ENCODE data around the gene ADAM22.
A peak's percentile ranks its signal among the peaks of the same experiment; 100 is the strongest.

Gene ADAM22

DNA sequence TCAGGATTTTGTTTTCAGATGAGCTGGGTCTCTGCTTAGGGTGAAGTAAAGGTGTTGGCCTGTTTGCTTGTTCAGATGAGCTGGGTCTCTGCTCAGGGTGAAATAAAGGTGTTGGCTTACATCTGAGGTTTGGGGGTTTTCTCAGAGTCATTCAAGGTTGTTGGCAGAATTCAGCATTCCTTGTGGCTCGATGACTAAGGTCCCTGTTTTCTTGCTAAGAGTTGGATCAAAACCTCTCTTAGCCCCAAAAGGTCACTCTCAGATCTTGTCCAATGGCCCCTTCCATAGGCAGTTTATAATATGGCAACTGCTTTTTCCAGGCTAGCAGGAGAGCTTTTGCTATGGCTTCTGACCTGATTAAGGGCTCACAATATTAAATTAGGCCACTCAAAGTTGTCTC lies 106.6 kb downstream of the ADAM22 start:
- no peak for DNase-seq (ENCODE audit: low spot score)

DNA sequence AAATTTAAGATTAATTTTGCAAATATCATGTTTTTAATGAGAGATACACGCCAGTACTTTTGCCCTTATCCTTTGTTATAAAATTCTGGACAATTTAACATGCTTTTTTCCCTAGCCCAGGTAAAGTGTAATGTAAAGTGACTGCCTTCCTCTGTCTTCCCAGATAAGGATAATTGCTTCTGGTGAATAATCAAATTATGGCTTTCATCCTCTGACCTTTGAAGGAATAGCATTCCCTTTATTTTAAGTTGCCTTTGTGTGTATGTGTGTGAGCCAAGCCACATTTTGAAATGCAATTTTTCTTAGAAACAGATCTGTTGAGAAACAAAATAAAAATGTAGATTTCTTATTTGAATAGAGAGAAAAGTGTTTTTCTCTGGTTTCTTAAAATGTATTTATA lies 107.5 kb downstream of the ADAM22 start:
- no peak for DNase-seq (ENCODE audit: low spot score)

DNA sequence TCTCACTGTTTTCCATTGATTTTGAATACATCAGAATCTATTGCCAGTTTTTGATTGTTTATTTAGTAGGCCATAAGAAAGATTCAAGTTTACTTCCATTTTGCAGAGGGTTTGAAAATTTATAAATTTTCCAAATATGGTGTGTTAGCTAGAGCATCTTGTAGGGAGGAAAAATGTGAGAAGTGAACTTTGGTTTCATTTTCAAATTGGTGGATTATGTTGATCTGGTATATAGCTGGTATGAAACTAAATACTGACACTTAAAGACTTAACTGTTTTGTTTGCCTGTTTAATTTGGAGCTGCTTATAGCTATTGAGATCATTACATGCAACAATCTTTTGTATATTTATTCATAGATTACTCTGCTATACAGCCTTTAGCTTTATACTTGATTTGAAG lies 108.1 kb downstream of the ADAM22 start:
- DNase-seq (ENCODE audit: low spot score) = no peak

DNA sequence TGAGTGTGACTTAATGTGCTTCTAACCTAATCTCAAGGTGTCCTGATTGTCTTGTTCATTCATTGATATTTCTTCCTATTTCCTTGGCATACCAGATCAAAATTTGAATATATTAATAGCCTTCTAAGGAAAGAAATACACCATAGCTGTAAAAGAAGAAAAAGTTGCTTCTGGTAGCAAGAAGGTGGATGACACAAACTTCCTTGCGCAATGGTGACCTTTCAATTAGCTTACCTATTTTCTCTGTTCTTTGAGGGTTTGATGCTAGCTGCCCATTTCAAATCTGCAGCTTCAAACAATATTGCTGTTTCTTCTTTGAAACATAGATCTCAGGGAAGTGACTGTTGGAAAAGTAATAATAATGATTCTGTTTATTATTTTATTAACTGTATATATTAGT lies 108.8 kb downstream of the ADAM22 start:
- DNase-seq (ENCODE audit: low spot score) = no peak

DNA sequence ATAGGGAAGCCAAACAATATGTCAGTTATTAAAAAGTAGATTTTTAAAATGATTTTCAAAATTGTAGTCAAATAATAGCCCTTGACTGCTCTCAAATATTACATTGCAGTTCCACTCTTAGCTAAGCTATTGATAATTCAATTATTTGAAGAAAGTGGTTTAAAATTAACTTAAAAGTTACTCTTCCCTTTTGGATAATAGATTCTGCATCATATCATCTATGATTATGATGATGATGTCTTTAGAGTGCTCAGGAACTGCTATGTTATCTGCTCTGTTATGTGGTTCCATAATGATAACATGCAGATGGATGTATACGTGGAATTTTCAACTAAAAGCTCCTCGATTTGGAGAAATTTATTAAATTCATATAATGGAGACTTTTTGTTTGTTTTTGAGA lies 110.0 kb downstream of the ADAM22 start:
- no peak for DNase-seq (ENCODE audit: low spot score)

DNA sequence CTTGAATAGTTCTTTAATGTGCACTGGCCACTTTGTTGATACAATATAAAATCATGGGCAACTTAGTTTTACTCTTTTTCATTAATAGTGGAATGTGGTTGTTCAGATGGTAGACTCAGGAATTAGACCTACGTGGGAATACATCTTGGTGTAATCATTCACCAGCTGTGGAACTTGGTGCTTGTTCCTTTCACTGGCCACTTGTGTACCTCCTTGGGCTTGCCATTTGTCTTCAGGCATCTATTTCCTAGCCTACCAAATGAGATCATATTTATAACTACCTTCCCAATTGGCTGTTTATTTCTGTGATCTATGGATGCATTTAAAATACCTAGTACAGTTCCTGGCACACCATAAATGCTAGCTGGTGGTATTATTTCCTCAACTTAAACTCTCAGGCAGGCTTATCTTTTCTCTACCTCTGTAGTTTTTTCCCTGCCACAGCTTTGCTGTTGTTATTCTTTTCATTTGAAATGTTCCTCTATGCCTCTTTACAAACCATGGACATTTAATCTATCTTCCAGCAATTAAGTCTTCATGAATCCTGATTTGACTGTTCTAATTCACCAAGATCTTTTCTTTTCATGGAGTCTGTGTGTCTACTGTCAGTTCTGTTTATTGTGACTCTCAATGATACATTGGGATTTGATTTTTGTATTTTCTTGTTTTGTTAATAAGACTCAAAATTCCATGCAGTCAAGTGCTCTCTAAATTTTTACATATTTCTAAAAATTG lies 113.0 kb downstream of the ADAM22 start:
- DNase-seq (ENCODE audit: low spot score) = no peak

DNA sequence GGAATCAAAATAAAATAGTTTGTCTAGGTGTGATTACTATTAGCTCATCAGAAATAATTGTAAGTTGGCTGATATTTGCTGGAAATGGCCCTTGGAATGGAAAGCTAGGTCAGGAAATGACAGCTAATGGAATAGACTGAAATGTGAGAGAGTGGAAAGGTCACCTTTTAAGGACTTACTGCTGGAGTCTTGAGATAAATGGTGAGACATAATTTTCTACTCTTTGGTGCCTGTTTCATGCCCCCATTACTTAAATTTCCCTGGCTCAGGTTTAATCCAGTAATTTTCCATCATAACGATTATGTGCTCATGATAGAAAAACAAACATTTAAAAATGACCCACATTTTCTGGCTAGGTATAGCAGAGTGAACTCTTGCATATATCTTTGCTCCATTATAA lies 123.6 kb downstream of the ADAM22 start:
- DNase-seq (ENCODE audit: low spot score) = no peak

DNA sequence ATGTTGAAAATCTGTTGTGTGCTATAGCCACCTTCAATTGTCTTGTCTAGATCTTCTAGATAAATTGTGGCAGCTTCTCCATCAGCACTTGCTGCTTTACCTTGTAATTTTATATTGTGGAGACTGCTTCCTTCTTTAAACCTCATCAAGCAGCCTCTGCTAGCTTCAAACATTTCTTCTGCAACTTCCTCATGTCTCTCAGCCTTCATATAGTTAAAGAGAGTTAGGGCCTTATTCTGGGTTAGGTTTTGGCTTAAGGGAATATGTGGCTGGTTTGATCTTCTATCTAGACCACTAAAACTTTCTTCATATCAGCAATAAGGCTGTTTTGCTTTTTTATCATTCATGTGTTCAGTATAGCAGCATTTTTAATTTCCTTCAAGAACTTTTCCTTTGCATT lies 128.2 kb downstream of the ADAM22 start:
- DNase-seq (ENCODE audit: low spot score) = no peak

DNA sequence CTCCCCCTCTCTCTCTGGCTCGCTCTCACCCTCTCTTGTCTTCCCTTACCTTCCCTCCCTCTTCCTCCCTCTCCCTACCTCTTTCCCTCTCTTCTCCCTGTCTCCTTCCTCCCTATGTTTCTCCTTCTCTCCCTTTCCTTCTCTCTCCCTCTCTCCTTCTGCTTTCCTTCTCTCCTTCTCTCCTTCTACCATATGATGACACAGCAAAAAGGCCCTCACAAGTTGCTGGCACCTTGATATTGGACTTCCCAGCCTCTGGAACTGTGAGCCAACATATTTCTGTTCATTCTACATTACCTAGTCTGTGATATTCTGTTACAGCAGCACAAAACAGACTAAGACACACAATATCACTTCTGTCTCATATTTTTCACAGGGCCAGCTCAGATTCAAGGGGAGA lies 135.0 kb downstream of the ADAM22 start:
- no peak for DNase-seq (ENCODE audit: low spot score)

DNA sequence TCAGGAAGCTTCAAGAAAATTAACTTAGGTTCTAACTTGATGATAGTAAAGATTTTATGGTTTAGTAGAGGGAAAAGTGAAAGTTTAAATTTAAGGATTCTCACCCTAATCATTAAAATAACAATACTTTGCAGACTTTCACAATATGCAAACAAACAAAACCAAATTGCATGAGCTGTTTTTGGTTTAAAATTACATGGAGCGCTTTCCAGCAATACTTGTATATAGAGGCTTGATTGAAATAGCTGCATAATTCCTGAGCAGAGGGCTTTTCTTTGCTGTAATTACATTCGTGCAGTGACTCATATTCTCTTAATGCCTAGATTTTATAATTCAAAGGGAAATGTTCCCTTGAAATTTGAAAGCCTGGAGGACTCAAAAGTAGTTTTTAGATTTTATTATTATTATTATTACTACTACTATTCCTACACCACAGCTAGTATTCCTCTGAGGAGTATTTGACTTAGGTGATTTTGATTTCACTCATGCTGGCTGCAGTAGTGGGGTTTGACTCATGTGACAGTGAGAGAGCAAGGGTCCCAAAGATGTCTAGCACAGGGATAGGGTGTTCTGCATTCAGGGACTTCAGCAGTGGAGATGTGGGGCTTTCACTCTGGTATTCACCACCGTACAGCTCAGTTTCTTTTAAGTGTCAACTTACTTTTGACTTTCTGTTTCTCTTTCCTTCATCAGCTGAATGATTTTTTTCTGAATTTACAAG lies 138.1 kb downstream of the ADAM22 start:
- DNase-seq (ENCODE audit: low spot score) = no peak

DNA sequence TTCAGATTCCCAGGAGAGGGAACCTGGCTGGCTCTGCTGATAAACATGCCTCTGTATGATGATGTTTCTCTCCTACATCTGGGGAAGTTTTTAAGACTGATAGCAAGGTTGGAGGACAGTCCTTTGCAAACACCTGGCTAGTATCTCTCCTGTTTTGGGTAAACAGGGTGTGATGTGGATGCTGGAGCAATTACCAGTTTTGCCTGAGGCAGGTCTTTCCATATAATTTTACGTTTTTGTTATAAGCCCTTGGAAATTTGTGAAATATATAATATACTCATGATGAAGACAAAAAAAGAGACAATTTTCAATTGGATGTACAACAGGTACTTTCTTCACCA lies 138.6 kb downstream of the ADAM22 start:
- no peak for DNase-seq (ENCODE audit: low spot score)

DNA sequence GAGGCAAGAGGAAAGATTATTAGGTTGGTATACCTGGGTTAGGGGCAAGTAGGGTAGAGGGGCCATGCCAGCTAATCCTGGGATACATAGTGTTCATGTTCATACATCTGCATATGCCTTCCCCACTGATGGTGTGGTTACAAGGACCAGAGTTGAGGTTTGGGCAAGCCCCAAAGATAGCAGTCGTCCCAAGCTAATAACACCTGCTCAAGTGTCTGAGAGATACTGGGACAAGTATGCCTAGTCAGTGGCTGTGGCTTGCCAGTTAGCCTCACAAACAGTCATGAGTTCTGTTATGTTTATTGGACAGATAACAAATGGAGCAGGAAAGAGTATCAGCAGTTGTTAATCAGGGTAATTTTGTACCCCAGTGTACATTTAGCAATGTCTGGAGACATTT lies 139.6 kb downstream of the ADAM22 start:
- no peak for DNase-seq (ENCODE audit: low spot score)

DNA sequence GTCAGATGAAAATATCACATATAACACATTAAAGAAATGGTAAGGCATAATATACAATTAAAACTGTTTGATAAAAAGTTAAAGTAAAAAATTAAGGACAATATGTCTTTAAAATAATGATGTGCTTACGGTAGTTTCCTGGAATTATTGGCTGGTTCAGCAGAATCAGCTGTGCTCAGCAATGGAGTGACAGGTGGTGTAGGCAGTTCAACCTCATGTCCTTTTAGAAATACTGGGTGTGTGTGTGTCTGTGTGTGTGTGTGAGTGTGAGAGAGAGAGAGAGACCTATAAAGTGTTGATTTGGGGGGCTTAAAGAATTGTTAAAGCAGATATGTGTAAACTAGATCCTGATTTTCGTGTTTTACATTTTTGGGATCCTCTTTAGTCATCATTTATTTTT lies 141.2 kb downstream of the ADAM22 start:
- DNase-seq (ENCODE audit: low spot score) = no peak

DNA sequence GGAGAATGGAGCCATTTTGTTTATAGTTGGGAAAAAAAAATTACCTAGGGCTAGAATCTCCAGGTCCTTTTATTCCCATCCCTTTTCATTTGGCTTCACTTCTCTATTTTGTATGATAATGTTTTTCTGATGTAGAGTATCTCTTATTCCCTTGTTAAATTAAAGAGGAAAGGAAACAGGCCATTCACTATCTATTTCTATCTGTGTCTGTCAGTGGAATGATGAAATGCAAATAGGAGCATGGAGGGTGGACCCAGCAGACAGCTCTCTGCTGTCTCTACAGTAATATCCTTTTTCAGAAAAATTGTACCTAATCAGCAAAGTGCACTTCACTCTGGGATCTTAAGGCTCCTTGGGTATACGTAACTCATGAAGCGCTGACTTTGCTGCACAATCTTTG lies 149.8 kb downstream of the ADAM22 start:
- no peak for DNase-seq (ENCODE audit: low spot score)

DNA sequence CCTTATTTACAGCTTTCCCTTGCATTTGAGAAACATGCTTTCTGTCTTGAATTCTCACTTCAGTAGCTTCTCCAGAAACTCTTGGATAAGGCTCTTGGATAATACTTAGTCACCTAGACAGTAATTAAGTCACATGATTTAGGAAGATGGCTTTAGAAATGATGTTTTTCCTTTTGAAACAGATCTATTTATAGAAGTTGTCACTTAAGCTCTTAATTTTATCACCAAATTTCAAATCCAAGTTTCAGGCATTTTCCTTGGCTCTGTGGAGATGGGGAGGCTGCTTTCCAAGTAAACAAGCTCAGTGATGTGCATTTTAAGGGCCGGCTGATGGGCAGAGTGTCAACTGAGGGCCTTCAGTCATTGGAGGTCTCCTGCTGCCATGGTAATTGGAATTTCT lies 155.5 kb downstream of the ADAM22 start:
- peak; percentile 56 for DNase-seq (ENCODE audit: low spot score)

DNA sequence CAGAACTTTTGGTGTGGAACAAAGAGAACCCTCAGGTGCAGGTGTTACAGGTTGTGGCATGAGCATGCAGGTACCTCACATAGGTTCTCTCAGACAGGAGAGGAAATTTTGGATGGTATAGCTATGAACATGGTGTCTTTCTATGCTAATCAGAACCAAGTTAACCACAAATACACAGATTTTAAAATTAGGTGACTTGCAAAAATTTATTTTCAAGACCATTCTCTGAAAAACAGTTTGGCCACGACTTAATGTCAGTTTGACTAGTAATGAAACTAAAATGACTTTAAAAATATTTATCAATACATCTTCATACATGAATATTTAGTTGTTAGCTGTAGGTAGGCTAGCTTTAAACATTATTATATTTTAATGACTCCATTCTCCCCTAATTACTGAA lies 156.2 kb downstream of the ADAM22 start:
- no peak for DNase-seq (ENCODE audit: low spot score)

DNA sequence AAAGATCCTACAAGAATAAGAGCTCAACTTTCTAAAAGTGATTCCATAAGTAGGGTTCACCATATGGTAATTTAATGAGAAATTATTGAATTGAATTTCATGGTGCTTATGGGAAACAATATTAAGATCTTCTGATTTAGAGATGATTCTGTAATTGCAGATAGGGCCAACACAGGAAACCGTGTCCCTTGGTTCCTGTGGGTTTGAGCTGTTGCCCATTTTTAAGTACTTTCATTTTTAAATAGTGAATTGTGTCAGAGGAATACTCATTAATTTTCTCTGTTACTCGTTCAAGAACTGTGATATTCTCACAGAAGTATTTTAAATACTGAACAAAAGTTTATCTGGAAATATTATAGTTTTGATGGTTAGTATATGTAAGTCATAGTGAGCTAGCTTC lies 156.6 kb downstream of the ADAM22 start:
- no peak for DNase-seq (ENCODE audit: low spot score)

DNA sequence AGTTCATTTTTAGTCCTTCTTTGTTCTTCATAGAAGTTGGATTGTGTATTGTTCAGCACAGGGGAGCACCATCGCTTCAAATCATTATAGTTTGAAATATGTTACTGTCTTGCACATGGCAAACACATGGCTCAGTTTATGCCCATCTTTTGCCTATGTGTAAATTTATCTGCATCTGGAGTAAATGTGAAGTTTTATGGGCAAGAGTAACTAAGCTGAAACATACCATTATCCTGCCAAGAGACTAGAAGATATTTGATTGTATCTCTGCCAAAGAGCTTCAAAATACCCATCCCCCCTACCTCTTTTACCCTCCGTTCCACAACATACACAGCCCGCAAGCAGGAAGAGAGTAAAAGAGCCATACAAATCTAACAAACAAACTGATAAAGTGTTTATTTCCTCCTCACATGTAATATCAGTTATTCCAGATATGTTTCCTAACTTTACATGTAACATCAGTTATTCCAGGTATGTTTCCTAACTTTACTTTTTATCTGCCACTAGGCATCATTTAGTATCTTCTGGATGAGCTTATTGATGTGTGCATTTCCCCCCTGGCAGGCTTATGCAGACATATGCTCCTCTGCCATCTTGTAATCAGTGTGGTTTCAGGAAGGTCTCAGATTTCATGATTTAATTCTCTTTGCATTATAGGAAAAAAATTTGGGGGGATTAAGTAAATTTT lies 158.1 kb downstream of the ADAM22 start:
- DNase-seq (ENCODE audit: low spot score) = no peak

DNA sequence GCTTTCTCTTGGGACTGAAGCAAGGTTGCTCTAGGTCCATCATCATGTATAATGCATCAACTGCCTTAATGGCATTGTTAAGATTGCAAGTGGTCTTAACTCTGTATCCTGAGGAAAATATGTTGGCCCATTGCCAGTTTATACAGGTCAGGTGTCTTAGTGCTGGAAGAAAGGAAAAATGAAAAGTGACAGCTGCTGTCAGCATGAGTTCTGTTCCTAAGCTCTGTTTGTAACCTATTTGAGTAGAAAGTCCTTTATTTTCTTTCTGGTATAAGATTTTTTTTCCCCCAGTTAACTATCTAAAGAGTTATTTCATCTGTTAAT lies 158.6 kb downstream of the ADAM22 start:
- no peak for DNase-seq (ENCODE audit: low spot score)

DNA sequence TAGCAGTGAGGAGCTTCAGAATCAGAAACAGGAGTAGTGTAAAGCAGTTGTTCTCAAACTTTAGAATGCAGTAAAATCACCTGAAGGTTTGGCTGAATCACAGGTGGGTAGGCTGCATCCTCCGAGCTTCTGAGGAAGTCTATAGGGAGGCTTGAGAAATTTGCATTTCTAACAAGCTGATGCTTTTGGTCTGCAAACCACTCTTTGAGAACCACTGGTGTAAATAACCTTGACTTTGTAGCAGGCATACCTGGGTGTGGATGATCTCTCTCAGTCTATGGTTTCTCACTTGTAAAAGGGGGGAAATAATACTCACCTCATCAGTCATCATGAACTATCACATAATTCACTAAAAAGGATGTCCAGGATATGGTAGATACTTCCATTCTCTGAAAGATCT lies 167.7 kb downstream of the ADAM22 start:
- DNase-seq (ENCODE audit: low spot score) = no peak

DNA sequence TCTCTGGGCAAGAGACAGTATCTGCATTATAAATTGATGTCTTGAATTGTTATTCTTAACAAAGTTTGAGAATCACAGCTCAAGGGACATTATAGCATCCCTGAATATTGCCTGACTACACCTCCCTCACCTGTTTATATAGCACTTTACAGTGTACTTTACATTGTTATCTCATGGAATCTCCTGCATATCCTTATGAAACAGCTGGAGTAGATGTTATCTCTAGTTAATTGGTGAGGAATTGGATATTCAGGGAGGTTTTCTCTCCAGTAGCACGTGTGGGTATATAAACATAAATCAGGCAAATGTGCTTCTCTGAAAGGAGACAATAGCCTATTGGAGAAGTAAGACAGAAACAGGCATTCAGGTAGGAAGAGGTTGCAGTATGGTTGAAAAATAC lies 168.6 kb downstream of the ADAM22 start:
- DNase-seq (ENCODE audit: low spot score) = no peak

DNA sequence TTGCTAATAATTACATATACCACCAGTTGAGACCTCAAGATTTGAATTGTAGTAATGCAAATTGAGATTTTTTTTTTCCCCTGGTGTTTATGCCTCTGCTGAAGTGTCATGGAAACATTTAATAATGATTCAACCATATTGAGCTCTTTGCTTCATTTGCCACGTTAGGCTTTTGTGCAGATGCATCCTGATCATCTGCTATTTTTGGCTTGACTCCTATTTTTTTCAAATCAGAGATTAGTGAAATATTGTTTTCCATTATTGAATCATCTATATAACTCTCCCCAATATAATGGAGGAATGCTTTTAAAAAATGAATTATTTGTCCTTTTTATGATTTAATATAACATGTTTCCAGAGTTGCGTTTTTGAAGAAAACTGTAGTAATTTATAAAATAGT lies 170.7 kb downstream of the ADAM22 start:
- DNase-seq (ENCODE audit: low spot score) = no peak

DNA sequence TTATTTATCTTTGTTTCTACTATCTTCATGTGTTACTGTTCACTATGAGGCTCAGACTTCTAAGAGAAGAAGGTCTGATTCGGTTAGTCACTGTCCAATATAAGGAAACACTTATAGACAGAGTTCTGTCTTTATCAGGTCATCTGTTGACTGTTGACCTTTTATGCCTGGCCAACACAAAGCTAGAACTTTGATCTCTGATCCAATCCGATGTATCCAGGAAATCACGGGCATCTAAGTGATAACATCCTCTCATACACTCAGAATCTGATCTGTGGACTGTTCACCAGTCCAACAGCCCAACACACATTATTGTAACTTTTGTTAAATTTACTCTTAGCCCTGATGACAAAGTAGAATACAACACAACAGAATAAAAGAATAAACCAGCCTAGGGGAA lies 171.2 kb downstream of the ADAM22 start:
- DNase-seq (ENCODE audit: low spot score) = no peak

DNA sequence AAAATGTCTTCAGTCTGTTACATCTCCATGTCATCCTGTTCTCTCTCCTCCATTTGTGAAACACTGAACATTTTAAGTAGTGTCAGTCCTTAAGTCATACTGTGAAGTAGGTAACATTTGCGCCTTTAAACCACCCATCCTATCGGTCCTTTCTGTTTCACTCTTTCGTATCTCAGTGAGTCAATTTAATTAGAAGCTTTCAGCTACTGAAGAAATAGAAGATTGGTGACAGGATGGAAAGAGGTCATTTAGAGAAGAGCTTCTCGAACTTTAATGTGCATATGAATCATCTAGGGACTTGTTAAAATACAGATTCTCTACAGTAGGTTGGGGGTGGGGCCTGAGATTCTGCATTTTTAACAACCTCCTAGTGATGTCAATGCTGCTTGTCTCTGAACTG lies 172.4 kb downstream of the ADAM22 start:
- DNase-seq (ENCODE audit: low spot score) = no peak
